ENCODE data around the gene WWOX. TPM values are rescaled to one million over a fixed set of nuclear protein-coding genes. Genes with fewer than 3 reads are reported as not detected.

WWOX gene
- polyA plus RNA-seq, 1 donor (not counting 4 experiments of a cell fraction or from before 2014, with no cell fraction given) = 5.1 TPM

DNA sequence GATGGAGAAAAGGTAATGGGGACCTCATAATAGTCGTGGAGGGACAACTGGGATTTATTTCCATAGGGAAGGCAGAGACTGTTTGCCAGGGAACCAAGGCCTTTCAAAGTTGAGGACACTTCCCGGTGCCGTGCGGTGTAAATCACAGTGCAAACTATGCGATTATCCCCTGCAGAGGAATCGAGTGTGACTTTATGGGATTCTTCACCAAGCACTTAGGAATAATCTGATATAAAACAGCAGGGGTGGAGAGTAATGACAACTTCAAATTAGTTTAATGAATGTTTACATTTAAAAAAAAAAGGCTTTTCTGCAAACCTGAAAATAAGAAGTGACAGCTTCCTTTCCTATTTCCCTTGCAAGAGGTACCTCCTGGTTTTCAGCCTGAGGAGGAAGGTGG is 962.9 kb downstream of the WWOX start:
- no peak overlapping the region for H3K9ac ChIP-seq (ENCODE audit: control insufficient read depth, extremely low read depth, insufficient read depth, low read length)
- H3K4me2 ChIP-seq (ENCODE audit: control insufficient read depth, extremely low read depth, insufficient read depth, low read depth, low read length) = no peak overlapping the region
- peaks cover 13% of the 10 kb centered on the region for H3K27me3 ChIP-seq (ENCODE audit: control insufficient read depth, extremely low read depth, insufficient read depth, low read length)
- dilution Hi-C loops (cut with MboI; ENCODE audit: extremely low pct_ligation_motif_present, low sequenced_read_pairs) = no loop called here
- H4K20me1 ChIP-seq (ENCODE audit: control insufficient read depth, extremely low read depth, insufficient read depth, low read length) = no peaks in the 10 kb centered on the region
- FAIRE-seq (no peak), DNase-seq (ENCODE audit: low read depth, low spot score) (no peak)
- H3K36me3 ChIP-seq (ENCODE audit: control insufficient read depth in 2 of 2, extremely low read depth in 1 of 2, insufficient read depth in 2 of 2, low read length in 2 of 2) = no peaks in the 10 kb centered on the region
- no peaks in the 10 kb centered on the region for H3K79me2 ChIP-seq (ENCODE audit: control insufficient read depth, insufficient read depth, low read length)
- no peak overlapping the region for H3K4me3 ChIP-seq (ENCODE audit: control insufficient read depth in 2 of 3, extremely low read depth in 1 of 3, insufficient read depth in 2 of 3, low read depth in 1 of 3, low read length in 3 of 3)
- H3K27ac ChIP-seq (ENCODE audit: control insufficient read depth, insufficient read depth, low read length) = no peak overlapping the region
- no peak overlapping the region for H2AFZ ChIP-seq (ENCODE audit: control insufficient read depth, low read length)
- TF ChIP-seq EZH2 (IDR thresholded peaks at IDR 0.05; ENCODE audit: low read length) = no peak
- TF ChIP-seq, protein P1, sequence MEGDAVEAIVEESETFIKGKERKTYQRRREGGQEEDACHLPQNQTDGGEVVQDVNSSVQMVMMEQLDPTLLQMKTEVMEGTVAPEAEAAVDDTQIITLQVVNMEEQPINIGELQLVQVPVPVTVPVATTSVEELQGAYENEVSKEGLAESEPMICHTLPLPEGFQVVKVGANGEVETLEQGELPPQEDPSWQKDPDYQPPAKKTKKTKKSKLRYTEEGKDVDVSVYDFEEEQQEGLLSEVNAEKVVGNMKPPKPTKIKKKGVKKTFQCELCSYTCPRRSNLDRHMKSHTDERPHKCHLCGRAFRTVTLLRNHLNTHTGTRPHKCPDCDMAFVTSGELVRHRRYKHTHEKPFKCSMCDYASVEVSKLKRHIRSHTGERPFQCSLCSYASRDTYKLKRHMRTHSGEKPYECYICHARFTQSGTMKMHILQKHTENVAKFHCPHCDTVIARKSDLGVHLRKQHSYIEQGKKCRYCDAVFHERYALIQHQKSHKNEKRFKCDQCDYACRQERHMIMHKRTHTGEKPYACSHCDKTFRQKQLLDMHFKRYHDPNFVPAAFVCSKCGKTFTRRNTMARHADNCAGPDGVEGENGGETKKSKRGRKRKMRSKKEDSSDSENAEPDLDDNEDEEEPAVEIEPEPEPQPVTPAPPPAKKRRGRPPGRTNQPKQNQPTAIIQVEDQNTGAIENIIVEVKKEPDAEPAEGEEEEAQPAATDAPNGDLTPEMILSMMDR (optimal IDR thresholded peaks at IDR 0.05 in 1 of 3, IDR thresholded peaks at IDR 0.05 in 1 of 3, conservative IDR thresholded peaks at IDR 0.05 in 1 of 3; ENCODE audit: extremely low read depth in 1 of 3, insufficient read depth in 2 of 3, low read length in 3 of 3) = no peak
- no peaks in the 10 kb centered on the region for H3K9me1 ChIP-seq (ENCODE audit: control insufficient read depth, extremely low read depth, insufficient read depth, low read length)
- no peaks in the 10 kb centered on the region for H3K9me3 ChIP-seq (ENCODE audit: control insufficient read depth, low read depth, low read length)
- no peaks in the 10 kb centered on the region for H3K4me1 ChIP-seq (ENCODE audit: control insufficient read depth, extremely low read depth, insufficient read depth, low read length)

DNA sequence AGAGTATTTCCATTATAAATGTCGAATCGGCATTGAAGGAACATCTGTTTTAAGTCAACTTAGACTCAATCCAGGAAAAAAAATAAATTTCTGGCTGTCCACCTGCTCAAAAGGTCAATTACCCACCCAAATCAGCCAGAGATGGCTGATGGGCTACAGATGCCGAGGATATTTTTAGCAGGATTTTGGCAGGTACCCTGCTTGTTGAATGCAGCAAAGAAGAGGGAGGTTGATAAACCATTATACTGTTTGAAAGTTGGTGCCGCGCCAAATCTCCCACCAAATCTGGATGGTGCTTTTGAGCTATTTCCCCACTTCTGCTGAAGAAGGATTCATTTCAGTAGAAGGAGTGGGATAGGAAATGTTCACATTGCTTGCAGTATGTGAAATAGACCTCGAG is 963.4 kb downstream of the WWOX start:
- Histone ChIP-seq H3K4me2 (ENCODE audit: control insufficient read depth, extremely low read depth, insufficient read depth, low read depth, low read length) (no peak overlapping the region), H3K9me1 (ENCODE audit: control insufficient read depth, extremely low read depth, insufficient read depth, low read length) (no peaks in the 10 kb centered on the region), H3K4me3 (ENCODE audit: control insufficient read depth in 2 of 3, extremely low read depth in 1 of 3, insufficient read depth in 2 of 3, low read depth in 1 of 3, low read length in 3 of 3) (no peak overlapping the region), H2AFZ (ENCODE audit: control insufficient read depth, low read length) (no peak overlapping the region), H3K27ac (ENCODE audit: control insufficient read depth, insufficient read depth, low read length) (no peak overlapping the region), H4K20me1 (ENCODE audit: control insufficient read depth, extremely low read depth, insufficient read depth, low read length) (no peaks in the 10 kb centered on the region), H3K79me2 (ENCODE audit: control insufficient read depth, insufficient read depth, low read length) (no peaks in the 10 kb centered on the region), H3K36me3 (ENCODE audit: control insufficient read depth in 2 of 2, extremely low read depth in 1 of 2, insufficient read depth in 2 of 2, low read length in 2 of 2) (no peaks in the 10 kb centered on the region), H3K4me1 (ENCODE audit: control insufficient read depth, extremely low read depth, insufficient read depth, low read length) (peaks cover 2% of the 10 kb centered on the region), H3K27me3 (ENCODE audit: control insufficient read depth, extremely low read depth, insufficient read depth, low read length) (peaks cover 13% of the 10 kb centered on the region), H3K9me3 (ENCODE audit: control insufficient read depth, low read depth, low read length) (no peaks in the 10 kb centered on the region), H3K9ac (ENCODE audit: control insufficient read depth, extremely low read depth, insufficient read depth, low read length) (no peak overlapping the region)
- DNase-seq (ENCODE audit: low read depth, low spot score) = no peak
- dilution Hi-C loops (cut with MboI; ENCODE audit: extremely low pct_ligation_motif_present, low sequenced_read_pairs) = no loop called here
- no peak for TF ChIP-seq EZH2 (IDR thresholded peaks at IDR 0.05; ENCODE audit: low read length)
- TF ChIP-seq, protein P1 (optimal IDR thresholded peaks at IDR 0.05 in 1 of 3, IDR thresholded peaks at IDR 0.05 in 1 of 3, conservative IDR thresholded peaks at IDR 0.05 in 1 of 3; ENCODE audit: extremely low read depth in 1 of 3, insufficient read depth in 2 of 3, low read length in 3 of 3) = no peak
- no peak for FAIRE-seq

Measured in keratinocyte (primary cell).